Esophagus (tissue), 2 donors: ENCODE measurements around the gene PTPRE. TPM values are rescaled to one million over a fixed set of nuclear protein-coding genes. Genes with fewer than 3 reads are reported as not detected.

ENCODE experiments used
- H3K27ac ChIP-seq, 2 donors: one replicate each; pipeline ENCODE4 v1.5.1; 2013; ENCODE audit warnings: low read depth in 2 of 2, mild to moderate bottlenecking in 2 of 2, inconsistent platforms in 1 of 2, low read length in 1 of 2, moderate library complexity in 1 of 2
- H3K27me3 ChIP-seq, 2 donors: one replicate each; pipeline ENCODE4 v1.6.1; 2013; ENCODE audit warnings: low read length in 2 of 2, control low read depth in 1 of 2, mild to moderate bottlenecking in 1 of 2; ENCODE audit not compliant: insufficient read depth in 2 of 2, control insufficient read depth in 1 of 2
- H3K36me3 ChIP-seq, 2 donors: one replicate each; pipeline ENCODE4 v1.6.1; 2013; ENCODE audit warnings: low read length in 1 of 2; ENCODE audit not compliant: control insufficient read depth in 2 of 2, insufficient read depth in 2 of 2
- H3K4me1 ChIP-seq, 2 donors: one replicate each; pipeline ENCODE4 v1.6.1; 2013; ENCODE audit warnings: low read length in 1 of 2; ENCODE audit not compliant: control insufficient read depth in 2 of 2, insufficient read depth in 2 of 2
- H3K4me3 ChIP-seq, 2 donors: one replicate each; pipeline ENCODE4 v1.5.1; 2013; ENCODE audit warnings: low read length in 2 of 2, mild to moderate bottlenecking in 2 of 2, low read depth in 1 of 2, moderate library complexity in 1 of 2
- H3K9me3 ChIP-seq, 2 donors: one replicate each; pipeline ENCODE4 v1.6.1; 2013; ENCODE audit warnings: mild to moderate bottlenecking in 2 of 2, low read depth in 1 of 2, low read length in 1 of 2, moderate library complexity in 1 of 2; ENCODE audit not compliant: control insufficient read depth in 2 of 2, insufficient read depth in 1 of 2
- WGBS, 2 donors: extraction: QIAGEN DNeasy Blood & Tissue Kit; methylation state at CpG; one replicate each; pipeline ENCODE4 v1.1.7; 2013; 5-methylcytosine and 5-hydroxymethylcytosine counted together
- polyA plus RNA-seq, 2 donors: library from polyadenylated mRNA; stranded (reverse); fragments of 200-250 nt; gene quantifications; one replicate each; pipeline ENCODE4 v1.2.3, GENCODE V29; 2013
- donor health status: healthy with polysubstance abuse.
- donor health status: Bipolar disorder and iron deficiency.

Gene PTPRE
- polyA plus RNA-seq, 2 donors = 3.8 to 5.5 TPM

DNA sequence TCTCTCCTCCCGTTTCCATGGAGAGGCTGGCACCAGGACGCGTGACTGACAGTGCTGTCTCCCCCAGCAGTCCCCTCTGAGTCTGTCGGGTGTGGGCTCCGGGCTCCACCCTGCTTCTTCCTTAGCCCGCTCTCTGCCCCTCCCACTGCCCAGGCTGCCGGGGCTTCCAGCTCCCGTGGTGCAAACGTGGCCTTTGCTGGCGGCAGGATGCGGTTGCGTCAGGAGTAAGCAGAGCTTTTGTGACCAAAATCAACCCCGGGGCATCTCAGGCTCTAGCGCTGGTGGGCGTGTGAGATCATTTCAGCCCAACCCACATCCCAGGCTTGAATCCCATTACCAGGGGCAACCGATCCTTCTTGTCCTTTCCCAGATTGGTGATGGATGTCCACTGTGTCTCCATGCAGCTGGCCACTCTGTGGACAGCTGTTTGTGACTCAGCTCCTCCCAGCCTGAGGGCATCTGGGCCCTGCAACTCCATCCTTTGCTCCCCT, 28.2 kb downstream of the PTPRE start:
- no peak overlapping the region for H3K27ac ChIP-seq
- H3K4me1 ChIP-seq = peaks cover 2 to 3% of the 10 kb centered on the region in 2 donors
- no peaks in the 10 kb centered on the region for H3K36me3 ChIP-seq
- H3K9me3 ChIP-seq = peaks cover 5 to 8% of the 10 kb centered on the region in 2 donors
- WGBS, 2 donors = 59 to 66% methylated on average over 16 of the region's 16 CpGs
- no peak overlapping the region for H3K4me3 ChIP-seq
- no peaks in the 10 kb centered on the region for H3K27me3 ChIP-seq

- H3K27me3 ChIP-seq = no peaks in the 10 kb centered on the region
- H3K4me3 ChIP-seq = no peak overlapping the region
- H3K4me1 ChIP-seq = peaks cover 2 to 3% of the 10 kb centered on the region in 2 donors
- H3K27ac ChIP-seq = no peak overlapping the region
- H3K36me3 ChIP-seq = no peaks in the 10 kb centered on the region
- peaks cover 5 to 11% of the 10 kb centered on the region in 2 donors for H3K9me3 ChIP-seq
These were observed 30.2 kb downstream of the PTPRE start for GRCh38 chr10:127937069-127937468.

- no peaks in the 10 kb centered on the region for H3K27me3 ChIP-seq
- H3K4me3 ChIP-seq = no peak overlapping the region
- peaks cover 5 to 9% of the 10 kb centered on the region in 2 donors for H3K9me3 ChIP-seq
- WGBS, 2 donors = 56 to 58% methylated on average over 5 of the region's 5 CpGs
- H3K36me3 ChIP-seq = no peaks in the 10 kb centered on the region
- no peak overlapping the region for H3K27ac ChIP-seq
- H3K4me1 ChIP-seq = peaks cover 2 to 3% of the 10 kb centered on the region in 2 donors
These were observed 31.1 kb downstream of the PTPRE start for GRCh38 chr10:127937915-127938463.

GRCh38 chr10:127939786-127940330, 33.0 kb downstream of the PTPRE start:
- no peaks in the 10 kb centered on the region for H3K36me3 ChIP-seq
- peaks cover 5 to 9% of the 10 kb centered on the region in 2 donors for H3K9me3 ChIP-seq
- WGBS, 2 donors = 76 to 89% methylated on average over 4 of the region's 4 CpGs
- no peaks in the 10 kb centered on the region for H3K27me3 ChIP-seq
- no peak overlapping the region for H3K27ac ChIP-seq
- H3K4me1 ChIP-seq = peaks cover under 1 to 3% of the 10 kb centered on the region in 2 donors
- H3K4me3 ChIP-seq = no peak overlapping the region

DNA sequence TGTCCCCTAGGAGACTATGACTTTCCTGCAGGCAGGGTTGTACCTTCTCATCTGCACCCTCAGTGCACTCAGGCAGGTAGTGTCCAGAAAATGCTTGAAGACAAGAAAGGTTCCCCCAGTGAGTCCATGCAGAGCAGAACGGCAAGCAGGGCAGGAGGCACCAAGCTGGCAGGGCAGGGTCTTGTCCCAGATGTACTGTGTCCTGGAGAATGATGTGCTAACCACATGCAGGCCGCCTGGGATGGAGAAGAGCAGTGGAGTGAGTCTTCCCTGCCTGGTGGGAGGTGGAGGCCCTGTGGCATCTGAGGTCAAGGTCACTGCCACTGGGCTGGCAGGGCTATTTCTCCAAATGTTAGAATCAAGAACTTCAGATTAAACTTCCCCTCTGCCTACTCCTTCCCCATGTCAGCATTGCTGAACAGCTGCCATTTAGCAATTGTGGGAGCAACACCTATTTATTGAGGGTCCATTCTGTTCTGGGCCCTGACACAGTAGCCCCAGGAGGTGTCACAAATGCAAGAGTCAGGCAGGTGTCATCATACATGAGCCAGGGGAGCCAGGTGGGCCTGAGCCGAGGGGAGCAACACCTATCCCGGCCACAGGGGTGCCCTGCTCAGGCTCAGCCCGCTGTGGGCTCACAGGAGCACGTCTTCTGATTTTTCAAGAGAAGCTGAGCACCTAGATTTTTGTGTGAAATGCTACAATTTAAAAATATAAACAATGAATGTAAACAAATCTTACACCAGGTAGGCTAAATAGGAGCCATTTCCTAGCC, 34.1 kb downstream of the PTPRE start:
- Histone ChIP-seq H3K9me3 (peaks cover 3 to 9% of the 10 kb centered on the region in 2 donors), H3K4me3 (no peak overlapping the region), H3K36me3 (no peaks in the 10 kb centered on the region), H3K27me3 (no peaks in the 10 kb centered on the region), H3K4me1 (peaks cover 0 to 4% of the 10 kb centered on the region in 2 donors), H3K27ac (no peak overlapping the region)
- 81 to 82% methylated on average over 6 of the region's 6 CpGs for WGBS, 2 donors

DNA sequence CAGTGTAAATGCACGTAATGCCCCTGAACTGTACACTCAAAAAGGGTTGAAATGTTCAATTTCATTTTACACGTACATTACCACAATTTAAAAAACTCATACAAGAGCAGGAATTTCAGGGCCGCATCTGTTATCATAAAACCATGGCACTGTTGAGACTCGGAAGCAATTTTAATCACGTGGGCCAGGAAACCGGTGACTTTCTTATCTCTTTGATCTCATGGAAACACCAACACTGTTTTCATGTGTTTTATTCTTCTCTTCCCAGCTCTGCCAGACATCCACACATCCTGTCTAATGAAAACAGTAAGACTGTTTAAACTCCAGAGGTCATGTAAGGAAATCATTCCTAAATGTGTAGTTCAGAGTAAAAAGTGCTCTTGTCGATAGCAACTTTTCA, 35.9 kb downstream of the PTPRE start:
- WGBS, 2 donors = 56 to 58% methylated on average over 7 of the region's 7 CpGs
- Histone ChIP-seq H3K36me3 (no peaks in the 10 kb centered on the region), H3K9me3 (peaks cover 3 to 9% of the 10 kb centered on the region in 2 donors), H3K4me3 (no peak overlapping the region), H3K27me3 (no peaks in the 10 kb centered on the region), H3K4me1 (peaks cover 0 to 4% of the 10 kb centered on the region in 2 donors), H3K27ac (no peak overlapping the region)

GRCh38 chr10:127943336-127943910, 36.5 kb downstream of the PTPRE start:
- Histone ChIP-seq H3K9me3 (peaks cover 3 to 9% of the 10 kb centered on the region in 2 donors), H3K27ac (no peak overlapping the region), H3K4me1 (peaks cover 0 to 4% of the 10 kb centered on the region in 2 donors), H3K4me3 (no peak overlapping the region), H3K36me3 (no peaks in the 10 kb centered on the region), H3K27me3 (no peaks in the 10 kb centered on the region)
- WGBS, 2 donors = 80% methylated on average over 10 of the region's 10 CpGs

DNA sequence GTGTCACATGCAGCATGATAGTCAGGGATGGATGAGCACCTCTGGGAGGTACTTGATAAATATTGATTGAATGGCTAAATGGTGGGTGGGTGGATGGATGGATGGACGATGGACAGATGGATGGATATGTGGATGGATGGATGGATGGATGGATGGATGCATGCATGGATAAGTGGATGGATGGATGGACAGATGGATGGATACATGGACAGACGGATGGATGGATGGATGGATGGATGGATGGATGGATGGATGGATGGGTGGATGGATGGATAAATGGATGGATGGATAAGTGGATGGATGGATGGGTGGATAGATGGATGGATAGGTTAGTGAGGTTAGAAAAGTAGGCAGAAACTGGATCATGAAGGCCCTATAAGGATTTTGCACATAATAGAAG, 37.4 kb downstream of the PTPRE start:
- no peak overlapping the region for H3K27ac ChIP-seq

GRCh38 chr10:127945341-127945758, 38.4 kb downstream of the PTPRE start:
- H3K9me3 ChIP-seq = peaks cover 0 to 1% of the 10 kb centered on the region in 2 donors
- H3K36me3 ChIP-seq = no peaks in the 10 kb centered on the region
- WGBS, 2 donors = 47 to 49% methylated on average over 2 of the region's 2 CpGs
- no peak overlapping the region for H3K4me3 ChIP-seq
- H3K27me3 ChIP-seq = no peaks in the 10 kb centered on the region
- no peak overlapping the region for H3K27ac ChIP-seq
- peaks cover 0 to 4% of the 10 kb centered on the region in 2 donors for H3K4me1 ChIP-seq

More for the DNA sequence above, 37.4 kb downstream of the PTPRE start:
- Histone ChIP-seq H3K36me3 (no peaks in the 10 kb centered on the region), H3K4me3 (no peak overlapping the region), H3K4me1 (peaks cover 0 to 4% of the 10 kb centered on the region in 2 donors), H3K9me3 (peaks cover 3 to 9% of the 10 kb centered on the region in 2 donors), H3K27me3 (no peaks in the 10 kb centered on the region)
- 83 to 90% methylated on average over 2 of the region's 2 CpGs for WGBS, 2 donors
